ENCODE results near the gene HARBI1. TPM values are rescaled to one million over a fixed set of nuclear protein-coding genes. Genes with fewer than 3 reads are reported as not detected.

Gene HARBI1
- total RNA-seq, 1 donor from 2014 or later, result 6.7 TPM

DNA sequence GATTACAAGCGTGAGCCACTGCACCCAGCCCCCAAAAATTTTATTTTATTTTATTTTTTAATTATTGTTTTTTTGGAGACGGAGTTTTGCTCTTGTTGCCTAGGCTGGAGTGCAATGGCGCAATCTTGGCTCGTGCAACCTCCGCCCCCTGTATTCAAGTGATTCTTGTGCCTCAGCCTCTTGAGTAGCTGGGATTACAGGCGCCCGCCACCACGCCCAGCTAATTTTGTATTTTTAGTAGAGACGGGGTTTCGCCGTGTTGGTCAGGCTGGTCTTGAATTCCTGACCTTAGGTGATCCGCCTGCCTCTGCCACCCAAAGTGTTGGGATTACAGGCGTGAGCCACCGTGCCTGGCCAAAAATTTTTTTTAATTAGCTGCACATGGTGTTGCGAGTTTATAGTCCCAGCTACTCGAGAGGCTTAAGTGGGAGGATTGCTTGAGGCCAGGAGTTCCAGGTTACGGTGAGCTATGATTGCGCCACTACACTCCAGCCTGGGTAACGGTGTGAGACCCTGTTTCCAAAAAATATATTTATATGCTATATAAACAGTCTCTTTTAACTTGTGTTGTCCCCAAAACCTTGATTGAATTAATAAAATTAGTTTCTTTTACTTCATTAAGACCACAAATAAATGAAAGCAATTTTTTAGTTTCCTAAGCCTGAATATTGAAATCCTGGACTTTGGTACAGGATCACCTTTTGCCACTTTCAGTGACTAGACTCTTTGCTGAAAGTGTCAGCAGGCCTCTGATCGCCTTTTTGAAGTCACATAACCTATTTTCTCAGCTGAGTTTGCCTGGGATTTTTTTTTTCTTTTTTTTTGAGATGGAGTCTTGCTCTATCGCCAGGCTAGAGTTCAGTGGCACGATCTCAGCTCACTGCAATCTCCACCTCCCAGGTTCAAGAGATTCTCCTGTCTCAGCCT is 16.5 kb upstream of the HARBI1 start:
- no peak for DNase-seq

DNA sequence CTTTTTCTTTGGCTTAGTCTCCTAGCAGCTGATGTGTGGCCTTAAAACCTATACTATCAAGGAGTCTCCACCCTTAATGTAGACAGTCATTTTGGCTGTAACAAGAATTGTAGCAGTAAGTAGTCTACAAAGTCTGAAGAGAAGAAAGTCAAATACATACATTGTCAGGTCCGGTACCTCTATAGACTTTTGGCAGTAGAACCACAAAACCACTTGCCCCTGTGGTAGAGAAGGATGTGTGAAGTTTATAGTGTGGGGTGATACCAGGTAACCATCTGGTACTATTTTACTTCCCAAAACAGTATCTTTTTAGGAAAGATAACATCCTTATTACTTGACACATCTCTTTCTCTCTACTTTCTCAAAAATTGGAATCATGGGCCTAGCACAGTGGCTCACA is 15.5 kb upstream of the HARBI1 start:
- DNase-seq, result no peak

DNA sequence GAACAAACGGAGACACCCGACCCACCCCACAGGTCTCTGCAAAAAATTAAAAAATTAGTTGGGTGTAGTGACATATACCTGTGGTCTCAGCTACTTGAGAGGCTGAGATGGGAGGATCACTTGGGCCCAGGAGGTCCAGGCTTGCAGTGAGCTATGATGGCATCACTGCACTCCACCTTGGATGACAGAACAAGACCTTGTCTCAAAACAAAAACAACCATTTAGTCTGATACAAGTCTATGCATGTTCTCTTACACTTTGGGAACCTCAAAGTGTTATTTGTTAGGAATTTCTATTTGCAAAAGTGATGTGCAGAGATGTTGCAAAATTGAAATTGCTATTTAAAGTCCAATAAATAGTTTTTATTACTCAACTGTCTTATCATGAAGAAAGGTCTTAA is 14.6 kb upstream of the HARBI1 start:
- no peak for DNase-seq

DNA sequence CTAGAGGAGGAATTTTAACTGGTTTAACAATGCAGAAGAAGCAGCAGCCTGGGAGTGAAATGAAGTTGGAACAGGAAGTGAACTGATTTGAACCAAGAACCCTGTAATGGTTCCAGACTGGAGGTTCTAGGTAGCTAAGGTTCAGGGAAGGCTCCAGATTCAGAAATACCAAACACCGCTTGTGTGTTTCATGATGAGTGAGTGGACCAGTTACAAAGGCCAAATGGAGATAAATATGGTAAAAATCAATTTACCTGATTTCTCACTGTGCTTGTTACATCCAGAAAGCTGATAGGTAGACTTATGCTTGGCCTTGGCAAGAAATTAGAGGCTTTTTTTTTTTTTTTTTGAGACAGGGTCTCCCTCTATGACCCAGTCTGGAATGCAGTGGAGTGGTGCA is 13.2 kb upstream of the HARBI1 start:
- DNase-seq, result no peak

DNA sequence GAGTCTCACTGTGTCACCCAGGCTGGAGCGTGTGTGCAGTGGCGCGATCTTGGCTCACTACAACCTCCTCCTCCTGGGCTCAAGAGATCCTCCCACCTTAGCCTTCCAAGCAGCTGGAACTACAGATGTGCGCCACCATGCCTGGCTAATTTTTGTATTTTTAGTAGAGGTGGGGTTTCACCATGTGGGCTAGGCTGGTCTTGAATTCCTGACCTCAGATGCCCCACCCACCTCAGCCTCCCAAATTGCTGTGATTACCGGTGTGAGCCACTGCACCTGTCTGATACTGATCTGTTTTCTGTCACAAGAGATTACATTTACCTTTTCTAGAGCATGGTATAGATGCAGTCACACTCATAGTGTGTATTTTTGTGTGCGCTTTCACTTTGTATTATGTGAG is 11.9 kb upstream of the HARBI1 start:
- DNase-seq, result no peak

DNA sequence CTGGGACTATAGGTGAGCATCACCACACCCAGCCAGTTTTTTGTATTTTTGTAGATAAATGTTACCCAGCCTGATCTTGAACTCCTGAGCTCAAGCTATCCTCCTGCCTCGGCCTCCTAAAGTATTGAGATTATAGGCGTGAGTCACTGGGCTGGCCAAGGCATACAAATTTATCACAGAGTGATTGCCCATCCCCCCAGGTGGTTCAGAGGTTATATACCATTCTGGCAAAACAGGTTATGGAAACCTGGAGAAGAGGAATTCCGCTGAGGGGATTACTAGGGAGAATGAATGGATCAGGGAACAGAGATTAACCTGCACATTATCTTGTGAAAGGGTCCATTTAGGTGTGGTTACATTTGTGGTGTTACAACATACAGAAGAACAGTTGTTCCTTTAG is 8.4 kb upstream of the HARBI1 start:
- DNase-seq, result no peak

DNA sequence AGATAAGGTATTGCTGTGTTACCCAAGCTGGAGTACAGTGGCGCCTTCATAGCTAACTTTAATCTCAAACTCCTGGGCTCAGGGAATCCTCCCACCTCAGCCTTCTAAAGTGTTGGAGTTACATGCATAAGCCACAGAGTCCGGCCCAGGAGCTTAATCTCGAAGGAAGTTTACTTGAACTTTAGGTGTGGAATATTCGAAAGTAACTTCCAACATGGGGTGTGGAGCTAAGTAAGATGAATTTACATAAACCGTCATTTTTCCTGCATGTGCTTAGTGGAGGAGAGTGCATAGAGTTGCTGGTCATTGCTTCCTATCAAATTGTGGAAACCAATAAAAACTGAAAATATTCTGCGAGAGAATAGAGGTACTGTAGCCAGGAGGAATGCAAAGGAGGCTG is 1.8 kb upstream of the HARBI1 start:
- no peak for DNase-seq

DNA sequence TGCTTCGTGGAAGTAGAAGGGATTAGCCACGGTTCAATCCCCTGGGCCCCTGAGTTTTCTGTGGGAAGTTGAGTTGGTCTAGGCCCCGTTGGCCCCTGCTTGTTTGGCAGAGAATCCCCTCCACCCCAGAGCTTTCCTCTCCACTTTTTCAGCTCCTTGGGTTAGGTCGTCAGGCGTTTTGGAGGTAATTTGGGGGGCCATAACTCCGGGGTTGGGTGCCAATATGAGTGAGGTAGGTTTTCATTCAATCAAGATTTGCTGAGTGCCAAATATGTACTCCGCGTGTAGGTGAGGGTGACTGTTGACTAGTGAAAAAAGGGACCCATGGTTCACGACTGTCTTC is 916 bp upstream of the HARBI1 start:
- DNase-seq, result no peak

DNA sequence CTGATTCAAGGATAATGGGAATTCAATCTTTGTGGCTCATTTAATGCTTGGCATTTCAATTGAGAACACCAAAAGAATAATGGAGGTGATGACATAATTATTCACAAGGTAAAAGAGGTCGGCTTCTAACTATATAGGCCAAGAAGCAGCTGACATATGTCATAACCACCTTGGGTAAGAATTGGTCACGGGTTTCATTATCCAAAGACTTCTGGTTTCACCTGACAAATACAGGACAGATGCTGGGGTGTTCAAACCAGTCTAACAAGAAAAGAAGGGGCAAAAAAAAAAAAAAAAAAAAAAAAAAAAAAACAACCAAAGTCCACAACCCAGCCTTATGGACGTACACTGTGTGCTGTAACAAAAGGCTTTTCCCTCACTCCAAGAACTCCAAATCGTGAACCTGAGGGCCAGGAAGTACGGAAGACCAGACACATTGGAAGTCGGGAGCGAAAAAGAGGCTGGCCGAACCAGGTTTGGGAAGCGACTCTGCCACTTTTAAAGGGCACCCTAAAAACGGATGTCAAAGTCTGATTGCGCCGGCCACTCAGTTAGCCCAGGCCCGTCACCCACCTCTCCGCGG is 385 bp downstream of the HARBI1 start:
- DNase-seq, result no peak

DNA sequence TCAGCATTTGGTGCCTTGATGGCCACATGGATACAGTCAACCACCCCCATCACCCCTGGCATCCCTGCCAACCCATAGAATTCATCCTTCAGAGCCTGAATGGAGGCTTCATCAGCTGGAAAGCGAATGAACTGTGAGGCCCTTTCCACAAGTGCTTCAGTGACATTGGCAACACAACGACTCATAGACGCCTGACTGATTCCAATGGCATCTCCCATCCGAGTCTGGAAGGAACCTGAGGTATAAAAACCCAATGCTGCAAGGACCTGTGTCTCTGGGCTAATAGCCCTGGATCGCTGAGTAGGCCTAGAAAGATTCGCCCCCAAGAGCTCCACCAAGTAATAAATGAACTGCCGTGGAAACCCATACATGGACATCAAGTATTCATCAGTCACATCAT is 1.3 kb downstream of the HARBI1 start:
- no peak for DNase-seq

DNA sequence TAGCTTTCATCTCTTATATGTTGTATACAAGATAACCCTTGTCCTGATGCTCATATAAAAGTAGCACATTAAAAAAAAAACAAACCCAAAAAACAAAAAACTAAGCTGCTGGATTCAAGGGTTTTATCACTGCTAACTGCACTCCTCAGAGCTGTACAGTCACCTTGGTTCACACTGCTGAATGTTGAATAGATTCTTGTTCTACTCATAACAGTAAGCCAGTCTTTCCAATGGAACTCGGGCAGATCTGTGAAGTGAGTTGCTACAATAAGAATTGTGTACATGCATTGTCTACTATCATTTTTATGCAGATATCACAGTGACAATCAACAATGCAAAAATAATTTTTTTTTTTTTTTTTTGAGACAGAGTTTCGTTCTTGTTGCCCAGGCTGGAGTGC is 4.7 kb downstream of the HARBI1 start:
- no peak for DNase-seq

DNA sequence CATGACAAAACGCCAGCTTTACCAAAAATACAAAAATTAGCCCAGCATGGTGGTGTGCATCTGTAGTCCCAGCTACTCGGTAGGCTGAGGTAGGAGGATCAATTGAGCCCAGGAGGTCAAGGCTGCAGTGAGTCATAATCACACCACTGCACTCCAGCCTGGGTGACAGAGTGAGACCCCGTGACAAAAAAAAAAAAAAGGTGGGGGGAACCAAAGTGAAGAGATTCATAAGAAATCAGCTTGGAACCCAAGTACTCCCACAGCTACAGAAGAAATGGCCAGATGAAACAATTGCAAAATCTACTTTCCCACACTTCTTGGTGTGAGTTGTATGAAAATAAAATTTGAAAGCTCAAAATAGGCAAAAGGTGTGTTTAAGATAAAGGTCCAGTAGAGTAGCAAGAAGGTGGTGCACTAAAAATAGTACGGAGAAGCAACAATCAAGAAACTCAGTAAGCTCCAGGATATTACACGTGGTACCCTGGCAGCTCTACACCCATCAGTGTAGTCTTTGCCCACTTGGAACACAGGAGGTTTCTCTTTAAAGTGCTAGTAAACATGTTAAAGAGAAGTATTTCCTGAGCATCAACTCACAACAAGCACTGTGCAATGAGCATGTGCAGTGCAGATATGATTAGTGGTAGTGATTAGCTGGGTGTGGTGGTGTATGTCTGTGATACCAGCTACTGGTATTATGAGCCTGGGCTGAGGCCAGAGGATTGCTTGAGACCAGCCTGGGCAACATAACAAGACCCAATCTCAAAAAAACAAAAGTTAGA is 5.3 kb downstream of the HARBI1 start:
- DNase-seq, result no peak

DNA sequence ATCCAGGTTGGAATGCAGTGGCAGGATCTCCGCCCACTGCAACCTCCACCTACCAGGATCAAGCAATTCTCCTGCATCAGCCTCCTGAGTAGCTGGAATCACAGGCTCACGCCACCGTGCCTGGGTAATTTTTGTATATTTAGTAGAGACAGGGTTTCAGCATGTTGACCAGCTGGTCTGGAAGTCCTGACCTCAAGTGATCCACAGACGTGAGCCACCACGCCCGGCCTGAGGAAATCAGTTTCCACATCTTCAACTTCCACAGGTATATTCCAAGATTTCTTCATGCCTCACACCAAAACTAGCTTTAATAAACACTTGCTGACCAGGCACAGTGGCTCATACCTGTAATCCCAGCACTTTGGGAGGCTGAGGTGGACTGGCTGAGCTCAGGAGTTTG is 7.6 kb downstream of the HARBI1 start:
- no peak for DNase-seq

DNA sequence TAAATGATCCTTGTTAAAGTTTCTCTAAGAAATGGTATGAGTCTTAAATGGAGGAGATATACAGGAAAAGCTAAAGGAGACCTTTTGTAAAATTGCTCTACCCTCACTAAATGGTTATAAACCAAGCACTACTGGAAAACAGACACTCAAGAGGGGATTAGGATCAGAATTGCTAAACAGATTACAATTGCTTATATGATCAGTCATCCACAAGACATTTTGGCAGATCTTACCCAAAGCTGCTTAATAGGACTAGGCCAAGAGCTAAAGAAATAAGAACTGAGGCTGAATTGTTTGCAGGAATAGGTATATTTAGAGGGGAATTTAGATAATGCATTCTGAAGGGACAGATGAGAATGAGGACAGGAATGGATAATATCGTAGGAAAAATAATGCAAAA is 9.5 kb downstream of the HARBI1 start:
- no peak for DNase-seq

DNA sequence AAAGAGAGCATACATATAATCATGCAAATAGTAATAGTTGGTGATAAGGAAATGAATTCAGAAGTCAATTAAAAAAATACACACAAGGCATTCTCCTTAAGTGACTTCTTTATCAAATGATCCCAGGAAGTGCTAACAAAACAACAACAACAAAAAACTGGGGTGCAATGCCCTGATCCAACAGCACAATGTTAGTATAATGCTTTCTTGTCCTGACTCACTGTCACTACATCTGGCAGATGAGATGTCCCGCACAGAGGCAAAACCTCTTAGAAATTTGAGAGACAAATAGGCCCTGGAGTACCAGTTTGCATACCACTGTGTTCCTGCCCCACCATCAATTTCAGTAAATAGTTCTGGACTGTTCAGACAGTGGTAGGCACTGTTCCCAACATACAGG is 12.2 kb downstream of the HARBI1 start:
- no peak for DNase-seq

DNA sequence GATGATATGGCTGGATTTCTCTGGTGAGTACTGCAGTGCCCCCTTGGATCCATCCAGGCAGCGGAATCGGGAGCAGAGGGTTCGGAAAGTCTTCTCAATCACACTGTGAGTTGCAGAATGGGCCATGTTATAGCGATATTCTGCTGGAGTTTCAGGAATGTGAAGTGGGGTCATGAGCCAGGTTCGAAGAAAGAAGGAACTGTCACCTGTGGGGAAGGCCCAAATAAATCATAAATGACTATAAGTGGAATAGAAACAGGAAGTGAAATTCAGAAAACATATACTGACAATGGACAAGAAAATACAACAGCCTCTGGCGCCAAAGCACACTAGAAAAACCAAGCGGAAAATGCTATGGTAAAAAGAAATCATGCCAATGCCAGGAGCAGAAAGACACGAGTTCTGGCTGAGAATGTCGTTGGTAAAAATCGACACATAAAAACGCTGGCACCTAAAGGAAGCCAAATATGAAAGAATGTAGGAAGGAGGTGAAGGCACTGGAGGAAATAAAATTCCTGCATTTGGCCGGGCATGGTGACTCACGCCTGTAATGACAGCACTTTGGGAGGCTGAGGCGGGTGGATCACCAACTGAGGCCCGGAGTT is 13.2 kb downstream of the HARBI1 start:
- DNase-seq, result no peak

DNA sequence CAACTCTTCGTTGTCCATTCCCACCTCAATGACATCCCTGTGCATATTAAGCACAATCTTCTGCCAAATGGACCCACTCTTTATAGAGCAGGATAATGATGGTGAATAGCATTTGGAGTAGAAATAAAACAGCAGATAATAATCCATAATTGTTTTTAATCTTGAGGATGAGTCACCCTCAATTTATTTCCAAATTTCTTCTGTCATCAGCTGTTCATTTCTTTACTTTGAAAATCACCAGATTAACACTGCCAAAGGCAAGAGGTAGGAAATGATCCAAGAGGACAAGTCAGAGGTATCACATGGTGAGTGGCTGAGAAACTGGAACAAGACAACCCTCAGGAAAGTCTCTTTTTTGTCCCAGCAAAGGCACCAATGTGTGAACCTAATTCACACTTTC is 15.9 kb downstream of the HARBI1 start:
- peak; percentile 10 for DNase-seq

DNA sequence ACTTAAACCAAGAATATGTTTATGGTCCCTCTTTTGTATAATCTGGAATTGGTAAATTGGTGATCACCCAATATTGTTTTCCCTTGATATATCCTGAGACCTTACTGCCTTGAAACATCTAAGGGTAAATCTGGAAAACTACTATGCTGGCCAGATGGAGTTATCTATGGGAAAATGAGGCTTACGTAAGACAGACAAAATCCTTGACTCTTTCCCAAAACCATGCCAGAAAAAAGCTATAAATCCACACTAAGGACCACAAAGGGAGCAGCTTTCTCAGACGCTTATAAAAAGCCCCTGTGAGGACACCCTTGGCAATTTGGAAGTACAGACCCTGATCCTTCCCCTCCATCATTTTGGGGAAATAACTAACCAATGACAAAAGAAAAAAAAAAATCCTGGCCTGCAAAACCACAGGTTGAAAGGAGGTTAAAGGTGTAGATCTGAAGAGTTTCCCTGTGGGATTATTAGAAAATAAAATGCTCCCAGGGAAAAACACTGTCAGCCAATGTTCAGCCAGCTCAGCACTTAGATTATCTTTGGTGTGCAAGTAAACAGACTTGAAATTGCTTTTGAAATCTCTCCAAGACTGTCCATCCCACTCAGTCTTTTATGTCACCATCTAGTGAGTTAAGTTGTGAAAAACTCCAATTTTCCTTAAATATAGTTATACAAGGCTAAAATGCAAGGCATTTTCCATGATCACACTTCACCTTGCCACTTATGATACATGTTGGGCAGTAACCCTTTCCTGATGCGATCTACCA is 16.6 kb downstream of the HARBI1 start:
- DNase-seq, result no peak

DNA sequence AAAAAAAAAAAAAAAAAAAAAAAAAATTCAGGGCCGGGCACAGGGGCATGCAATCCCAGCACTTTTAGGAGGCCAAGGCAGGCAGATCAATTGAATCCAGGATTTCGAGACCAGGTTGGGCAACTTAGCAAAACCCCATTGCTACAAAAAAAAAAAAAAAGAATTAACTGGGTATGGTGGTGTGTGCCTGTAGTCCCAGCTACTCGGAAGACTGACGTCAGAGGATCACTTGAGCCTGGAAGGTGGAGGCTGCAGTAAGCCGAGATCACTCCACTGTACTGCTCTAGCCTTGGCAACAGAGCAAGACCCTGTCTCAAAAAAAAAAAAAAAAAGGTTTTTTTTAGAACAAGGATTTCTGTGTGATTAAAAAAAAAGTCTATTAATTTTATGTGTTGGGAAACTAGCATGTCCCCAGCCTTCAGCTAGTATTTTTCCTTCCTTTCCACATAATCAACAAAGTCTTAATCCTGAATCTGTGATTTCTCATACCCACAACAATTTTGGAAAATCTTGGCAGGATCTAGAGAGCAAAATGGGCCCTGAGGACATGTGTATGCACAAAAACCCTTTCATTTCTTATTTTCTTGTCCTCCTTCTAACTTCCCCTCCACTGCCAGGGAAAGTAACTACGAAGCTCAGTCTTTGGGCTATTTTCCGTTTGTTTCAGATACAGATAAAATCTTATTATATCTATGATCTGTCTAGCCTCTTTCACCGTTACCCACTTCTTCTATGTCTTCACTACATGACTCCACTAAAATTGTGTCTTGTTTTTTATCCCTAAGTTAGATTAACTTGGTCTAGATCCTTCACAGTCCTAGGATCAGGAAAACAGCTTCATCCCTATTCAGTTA is 17.5 kb downstream of the HARBI1 start:
- no peak for DNase-seq

DNA sequence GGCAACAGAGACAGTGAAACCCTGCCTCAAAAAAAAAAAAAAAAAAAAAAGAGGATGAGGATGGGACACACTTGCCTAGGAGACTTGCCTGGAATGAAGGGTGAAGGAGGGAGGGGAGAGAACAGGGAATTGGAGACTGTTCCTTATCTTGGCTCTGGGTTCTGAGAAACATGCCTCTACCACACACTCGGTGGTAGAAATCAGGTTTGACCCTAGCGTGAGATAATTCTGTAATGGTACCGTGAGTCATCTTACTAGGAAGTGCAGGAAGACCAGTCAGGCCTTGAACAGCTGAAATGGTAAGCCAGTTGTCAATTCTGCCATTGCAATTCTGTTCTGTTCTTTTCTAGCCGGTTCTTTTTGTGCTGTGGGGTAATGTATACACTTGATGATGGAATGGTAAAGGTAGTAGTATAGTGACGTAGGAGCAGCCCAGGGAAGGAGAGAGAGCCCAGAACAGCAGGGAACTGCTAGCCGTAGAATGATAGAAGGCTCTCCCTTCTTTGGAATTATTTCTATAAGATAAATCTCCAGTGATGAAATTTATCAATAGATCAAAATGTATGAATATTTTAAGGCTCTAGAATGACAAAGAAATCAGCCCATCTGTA is 19.3 kb downstream of the HARBI1 start:
- DNase-seq, result no peak

DNA sequence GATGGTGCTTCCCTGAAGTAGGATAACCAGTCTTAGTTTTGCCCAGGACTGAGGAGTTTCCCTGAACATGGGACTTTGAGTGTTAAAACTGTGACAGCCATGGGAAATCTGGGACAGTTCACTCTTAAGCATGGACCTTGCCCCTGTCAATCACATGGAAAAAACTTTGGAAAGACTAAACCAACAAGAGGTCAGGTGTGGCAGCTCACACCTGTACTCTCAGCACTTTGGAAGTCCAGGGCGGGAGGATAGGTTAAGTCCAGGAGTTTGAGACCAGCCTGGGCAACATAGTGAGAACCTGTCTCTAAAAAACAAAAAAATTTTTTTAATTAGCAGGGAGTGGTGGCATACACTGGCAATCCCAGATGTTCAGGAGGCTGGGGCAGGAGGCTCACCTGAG is 19.9 kb downstream of the HARBI1 start:
- no peak for DNase-seq
